Stimulated activated CD4-positive, alpha-beta T cell treated with anti-CD3 and anti-CD28 coated beads, Interleukin-15, amount 100 ng/mL, for 48 hours (primary cell): Measurements from ENCODE around the gene LINGO1.

Experiments used
- DNase-seq, 2 donors: peaks; one replicate each; pipeline ENCODE4 v3.0.0-alpha.2; 2020; ENCODE audit warnings: low read depth in 2 of 2

Gene LINGO1

DNA sequence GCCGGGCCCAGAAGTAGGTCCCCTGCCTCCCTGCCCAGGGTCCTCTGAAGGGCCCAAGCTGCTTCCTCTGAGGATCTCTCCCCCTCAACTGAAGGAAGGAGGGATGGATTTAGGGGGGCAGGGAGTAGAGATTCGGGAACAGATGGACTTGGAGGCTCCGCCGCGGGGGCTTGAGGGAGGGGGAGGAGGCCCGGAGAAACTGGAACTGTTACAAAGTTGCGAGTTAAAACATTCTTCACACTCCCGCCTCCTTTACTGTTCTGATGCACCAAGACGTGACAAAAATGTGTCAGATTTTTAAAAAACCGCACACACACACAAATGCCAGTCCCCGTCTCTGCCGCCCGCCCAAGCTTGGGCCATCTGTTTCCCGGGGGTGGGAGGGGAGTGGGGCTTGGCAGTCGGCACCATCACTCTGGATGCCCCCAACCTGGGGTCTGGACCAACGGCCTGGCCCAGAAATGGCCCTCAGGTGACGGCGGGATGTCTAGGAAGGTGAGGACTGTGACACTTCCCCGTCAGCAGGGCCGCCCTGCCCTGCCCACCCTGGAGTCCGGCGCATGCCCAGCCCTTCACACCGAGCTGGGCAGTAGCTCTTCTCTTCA lies 25.0 kb upstream of the LINGO1 start:
- no peak for DNase-seq

DNA sequence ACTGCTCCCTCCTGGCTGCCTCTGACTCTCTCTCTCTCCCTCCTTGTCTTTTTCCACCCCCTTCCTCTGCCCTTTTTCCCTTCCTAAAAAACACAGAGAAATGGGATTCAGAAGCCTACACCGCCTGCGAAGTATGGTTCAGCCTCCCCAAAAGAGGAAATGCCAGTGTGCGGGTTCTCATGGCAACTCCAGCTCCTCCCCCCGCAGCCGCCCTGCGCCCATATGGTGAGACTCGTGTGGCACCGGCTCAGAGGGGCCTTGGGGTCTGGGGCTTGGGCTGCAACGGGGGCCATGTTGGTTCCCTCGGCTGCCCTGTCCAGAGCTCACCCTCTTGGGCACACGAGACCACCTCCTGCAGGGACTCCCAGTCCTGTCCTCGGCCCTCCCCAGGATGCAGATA lies 23.6 kb upstream of the LINGO1 start:
- no peak for DNase-seq

DNA sequence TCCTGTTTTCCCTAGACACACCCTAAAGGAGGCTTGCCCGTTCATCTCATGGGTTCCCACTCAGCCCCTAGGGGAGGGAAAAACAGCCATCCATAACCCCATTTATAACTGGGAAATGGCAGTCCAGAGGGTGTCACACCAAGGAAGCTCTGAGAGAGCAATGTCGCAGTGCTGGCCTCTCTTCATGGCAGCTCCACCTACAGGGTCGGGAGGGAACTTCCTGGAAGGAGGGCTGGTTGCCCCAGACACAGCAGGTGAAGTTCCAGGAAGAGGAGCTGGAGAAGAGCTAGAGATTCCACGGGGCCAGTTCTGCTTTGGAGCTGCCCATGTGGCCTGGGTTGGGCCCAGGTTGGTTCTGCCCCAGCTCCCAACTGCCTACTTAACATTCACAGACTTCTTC lies 22.3 kb upstream of the LINGO1 start:
- no peak for DNase-seq

GRCh38 chr15:77653832-77654480 lies 21.2 kb upstream of the LINGO1 start:
- DNase-seq, result no peak

DNA sequence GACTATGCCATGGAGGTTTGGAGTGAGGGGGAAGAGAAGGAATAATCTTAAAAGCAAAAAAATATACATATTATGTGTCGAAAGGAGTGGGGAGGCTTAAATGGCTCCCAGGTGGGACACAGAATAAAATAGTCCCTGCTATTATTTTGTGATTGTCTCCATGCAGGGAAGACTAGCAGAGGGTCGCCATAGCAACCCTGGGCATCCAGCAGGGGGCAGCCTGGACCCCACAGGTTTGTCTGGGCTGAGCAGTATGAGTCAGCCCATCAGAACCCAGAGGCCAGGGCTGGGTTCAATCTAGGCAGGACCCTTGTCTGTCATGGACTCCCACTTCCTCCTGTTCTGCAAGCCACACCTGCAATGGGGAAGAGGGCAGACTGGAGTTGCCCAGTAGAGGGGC lies 17.6 kb upstream of the LINGO1 start:
- no peak for DNase-seq

- no peak for DNase-seq
Observed at GRCh38 chr15:77649610-77650009, 16.9 kb upstream of the LINGO1 start.

GRCh38 chr15:77649017-77649416 lies 16.3 kb upstream of the LINGO1 start:
- no peak for DNase-seq

DNA sequence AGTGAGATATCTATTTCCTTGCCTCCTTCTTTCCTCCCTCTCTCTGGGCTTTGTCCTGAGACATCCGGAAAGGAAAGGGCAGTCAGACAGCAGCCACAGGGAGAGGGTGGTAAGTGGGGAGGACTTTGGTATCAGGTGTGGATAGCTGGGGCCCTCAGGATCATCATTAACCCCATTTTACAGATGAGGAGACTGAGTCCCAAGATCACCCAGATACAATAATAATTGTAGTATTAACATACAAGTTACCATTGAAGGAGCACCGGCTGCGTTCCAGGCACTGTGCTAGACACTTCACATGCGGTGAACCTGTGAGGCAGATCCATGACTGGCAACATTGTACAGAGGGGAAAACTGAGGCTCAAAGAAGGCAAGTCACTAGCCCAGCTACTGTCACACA lies 15.2 kb upstream of the LINGO1 start:
- DNase-seq, result no peak

GRCh38 chr15:77646104-77646694 lies 13.5 kb upstream of the LINGO1 start:
- no peak for DNase-seq

DNA sequence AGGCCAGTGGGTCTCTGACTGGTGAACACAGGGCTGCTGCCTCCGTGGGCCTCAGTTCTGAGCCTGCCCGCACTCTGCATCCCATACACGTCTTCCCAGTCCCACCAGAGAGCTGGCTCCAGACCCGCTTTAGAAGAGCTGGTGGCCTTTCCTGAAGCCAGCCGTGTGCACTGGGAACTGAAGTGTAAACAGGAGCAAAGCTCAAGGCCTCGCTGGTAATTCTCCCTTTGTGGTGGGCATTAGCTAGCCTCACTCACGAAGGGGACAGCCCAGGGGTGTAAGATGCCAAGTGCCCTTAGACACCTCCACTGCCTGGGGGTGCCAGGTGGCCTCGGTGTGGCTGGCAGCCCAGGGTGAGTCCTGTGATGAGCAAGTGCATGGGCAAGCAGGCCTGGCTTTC lies 12.9 kb upstream of the LINGO1 start:
- no peak for DNase-seq

GRCh38 chr15:77644543-77645247 lies 12.0 kb upstream of the LINGO1 start:
- DNase-seq, result no peak

- DNase-seq, result no peak
Observed at GRCh38 chr15:77643764-77644163, 11.1 kb upstream of the LINGO1 start.

- DNase-seq, result no peak
Observed at GRCh38 chr15:77642793-77643430, 10.2 kb upstream of the LINGO1 start.

DNA sequence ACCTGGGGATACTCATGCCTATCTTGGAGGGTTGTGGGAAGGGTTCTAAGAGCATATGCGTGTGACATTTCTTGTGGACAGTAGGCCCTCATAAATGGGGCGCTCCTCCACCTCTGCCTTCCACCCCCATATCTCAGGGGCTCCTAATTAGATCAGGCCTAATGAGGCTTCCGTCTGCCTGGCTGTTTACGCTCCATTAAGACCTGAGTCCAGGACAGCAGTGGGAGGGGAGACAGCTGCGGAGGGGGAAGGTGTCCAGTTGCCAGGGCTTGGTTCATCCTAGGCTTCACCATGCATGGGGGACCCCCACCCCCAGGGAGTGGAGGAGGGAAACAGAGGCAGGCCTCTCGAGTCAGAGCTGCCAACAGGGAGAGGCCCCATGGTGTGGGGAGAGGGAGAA lies 9.3 kb upstream of the LINGO1 start:
- DNase-seq, result no peak

GRCh38 chr15:77640615-77641014 lies 7.9 kb upstream of the LINGO1 start:
- DNase-seq, result no peak

DNA sequence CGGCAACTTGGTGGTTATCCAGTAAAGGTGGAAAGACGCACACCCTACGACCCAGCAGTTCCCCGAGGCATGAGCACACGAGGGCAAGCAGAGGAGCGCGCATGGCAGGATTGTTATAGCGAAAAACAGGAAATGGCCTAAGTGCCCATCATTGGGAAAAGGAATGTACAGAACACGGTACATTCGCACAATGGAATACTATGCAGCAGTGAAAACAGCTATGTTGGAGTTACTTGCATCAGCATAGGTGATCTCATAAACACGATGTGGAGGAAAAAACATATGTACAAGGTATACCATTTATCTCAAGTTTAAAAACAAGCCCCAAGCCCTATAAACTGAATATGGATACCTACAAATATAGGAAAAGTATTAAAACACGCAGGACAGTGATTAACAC lies 6.7 kb upstream of the LINGO1 start:
- DNase-seq, result no peak

DNA sequence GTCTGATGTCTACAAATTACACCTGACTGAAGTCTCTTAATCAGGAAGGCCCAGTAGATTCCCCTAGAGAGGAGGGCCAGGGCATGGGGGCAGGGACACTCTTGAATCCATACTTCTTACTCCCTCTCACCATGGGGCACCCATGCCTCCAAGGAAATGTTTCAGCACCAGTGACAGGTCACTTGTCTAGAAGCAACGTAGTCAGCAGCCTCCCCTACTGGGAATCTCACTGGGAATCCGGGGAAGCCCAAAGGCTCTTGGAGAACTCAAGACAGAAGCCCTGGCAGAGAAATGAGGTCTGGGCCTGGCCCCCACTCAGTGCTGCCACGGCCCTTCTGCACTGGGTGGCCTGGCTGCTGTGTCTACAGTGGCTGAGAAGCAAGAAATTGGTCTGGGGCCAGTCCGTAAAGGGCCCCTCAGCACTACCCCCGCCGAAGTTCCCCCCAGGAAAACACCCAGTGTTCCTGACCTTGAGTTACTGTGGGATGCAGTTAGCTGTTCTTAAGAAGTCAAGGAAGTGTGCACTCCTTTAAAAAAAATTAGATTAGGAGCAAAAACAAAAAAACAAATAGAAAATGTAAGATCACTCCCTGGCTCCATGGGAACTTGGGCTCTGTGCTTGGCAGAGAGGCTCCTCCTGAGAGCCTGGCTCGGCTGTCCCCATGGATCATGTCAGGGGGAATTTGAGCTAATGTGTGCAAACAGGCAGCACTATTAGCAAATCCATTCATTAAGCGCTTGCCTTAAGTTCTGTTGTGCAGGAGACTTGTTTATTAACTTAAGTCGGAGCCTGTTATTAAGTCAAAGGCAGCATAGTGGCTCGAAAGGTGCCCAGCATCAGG lies 5.4 kb upstream of the LINGO1 start:
- DNase-seq, result no peak

- no peak for DNase-seq
Observed at GRCh38 chr15:77636209-77636608, 3.5 kb upstream of the LINGO1 start.

DNA sequence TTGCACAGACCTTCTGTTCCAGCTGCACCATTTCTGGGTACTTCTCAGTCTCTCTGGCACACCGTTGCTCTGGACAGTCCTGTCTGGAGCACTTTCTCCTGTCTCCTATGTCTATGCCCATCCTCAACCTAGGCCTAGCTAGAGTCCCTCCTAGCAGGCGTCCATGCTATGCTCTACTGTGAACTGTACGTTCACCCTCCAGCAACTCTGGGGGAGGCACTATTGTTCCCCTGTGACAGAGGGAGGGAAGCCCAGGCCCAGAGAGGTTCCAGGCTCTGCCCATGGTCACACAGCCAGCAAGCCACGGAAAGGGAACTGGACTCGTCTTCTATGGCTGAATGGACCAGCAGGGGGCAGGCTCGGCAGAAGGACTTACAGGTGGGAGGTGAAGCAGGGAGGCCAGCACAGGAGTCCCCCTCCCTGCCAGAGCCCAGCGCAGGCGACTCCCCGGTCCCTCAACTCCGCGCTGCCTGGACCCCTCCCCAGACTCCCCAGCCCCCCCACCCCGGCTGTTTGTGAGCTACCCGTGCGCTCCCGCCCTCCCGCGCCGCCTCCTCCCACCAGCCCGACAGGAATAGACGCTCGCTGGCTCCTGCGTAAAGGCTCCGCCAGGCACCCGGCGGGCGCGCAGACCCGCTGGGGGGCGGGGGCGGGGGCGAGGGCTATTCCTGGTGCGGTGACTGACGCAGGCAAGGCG lies 1.7 kb upstream of the LINGO1 start:
- peak; percentile 53 to 65 for DNase-seq

DNA sequence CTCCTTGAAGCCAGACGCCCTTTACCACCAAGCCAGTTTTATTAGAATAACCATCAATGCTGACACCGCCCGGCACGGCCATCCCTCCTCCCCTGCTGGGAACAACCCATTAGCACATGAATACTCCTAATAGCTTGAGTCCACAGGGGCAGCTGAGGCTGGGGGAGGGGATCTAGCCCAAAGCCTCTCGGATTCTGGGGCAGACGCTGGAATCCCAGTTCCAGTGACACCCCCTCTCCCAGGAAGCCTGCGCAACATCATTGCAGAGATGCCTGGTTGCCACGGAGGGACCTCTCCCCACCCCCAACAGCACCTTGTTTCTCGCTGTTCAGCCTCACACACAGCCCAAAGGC lies 1.2 kb upstream of the LINGO1 start:
- no peak for DNase-seq
